ENCODE data around the gene TAF1A. TPM values are rescaled to one million over a fixed set of nuclear protein-coding genes. Genes with fewer than 3 reads are reported as not detected.

Gene TAF1A
- total RNA-seq, 1 experiment from 2014 or later: 21.4 TPM

GRCh38 chr1:222521299-222522104 is 68.2 kb downstream of the TAF1A start:
- no peak for ATAC-seq

More at GRCh38 chr1:222521299-222522104, 68.2 kb downstream of the TAF1A start:
- POLR2A ChIA-PET: no interaction called here
- H3K36me3 ChIP-seq (ENCODE audit: control insufficient read depth in 1 of 2, insufficient read depth in 2 of 2, low read length in 2 of 2): no peaks in the 10 kb centered on the region
- BruUV-seq (replicated peaks): no TSS peak
- H4K20me1 ChIP-seq (ENCODE audit: insufficient read depth): no peaks in the 10 kb centered on the region
- intact Hi-C loops (cut with micrococcal nuclease): no loop called here
- H3K9me2 ChIP-seq (ENCODE audit: insufficient read depth): no peaks in the 10 kb centered on the region
- no peak overlapping the region for H3K27ac ChIP-seq (ENCODE audit: low read depth, low read length)
- no peaks in the 10 kb centered on the region for H3K9me3 ChIP-seq (ENCODE audit: control insufficient read depth in 1 of 2, insufficient read depth in 1 of 2, low read depth in 1 of 2, low read length in 2 of 2)
- no peak overlapping the region for H3K9ac ChIP-seq (ENCODE audit: low read length)
- H2AFZ ChIP-seq (ENCODE audit: low read depth, low read length, poor library complexity, severe bottlenecking): no peak overlapping the region
- H3K4me3 ChIP-seq (replicated peaks in 1 of 2; ENCODE audit: low read depth in 1 of 2, low read length in 2 of 2): no peak overlapping the region
- CTCF ChIA-PET: no interaction called here
- H3K27me3 ChIP-seq (ENCODE audit: insufficient read depth, low read length): peaks cover 3% of the 10 kb centered on the region; the same call in 1 of the 2 replicates
- no peak for TF ChIP-seq EZH2phosphoT487 (IDR thresholded peaks at IDR 0.05; ENCODE audit: borderline replicate concordance)
- no peak for TF ChIP-seq ZNF274 (IDR thresholded peaks at IDR 0.05; ENCODE audit: low read depth, low read length)
- no peak for TF ChIP-seq JUND (IDR thresholded peaks at IDR 0.05)
- TF ChIP-seq POLR2A (IDR thresholded peaks at IDR 0.05; ENCODE audit: borderline replicate concordance, extremely low read depth, insufficient read depth, insufficient read length): no peak
- TF ChIP-seq SIN3A (IDR thresholded peaks at IDR 0.05; ENCODE audit: low read depth): no peak
- TF ChIP-seq SRF (IDR thresholded peaks at IDR 0.05; ENCODE audit: low read depth): no peak
- RAD21 ChIA-PET (ENCODE audit: low non-redundant PET in 1 of 2, low total read pairs in 2 of 2, uncharacterized antibody in 2 of 2, unreplicated experiment in 2 of 2): no interaction called here
- H3K79me2 ChIP-seq (ENCODE audit: insufficient read depth, low read length): no peaks in the 10 kb centered on the region
- H3K4me2 ChIP-seq (ENCODE audit: low read length): no peak overlapping the region
- DNase-seq (ENCODE audit: low read depth, low spot score): no peak
- no peaks in the 10 kb centered on the region for H3K4me1 ChIP-seq (ENCODE audit: control insufficient read depth in 1 of 2, insufficient read depth in 2 of 2, low read length in 2 of 2)

Other genes starting within 250 kb of the TAF1A start
- gene HHIPL2, start 41.8 kb downstream of the TAF1A start, total RNA-seq (2021; ENCODE audit: unreplicated experiment): 0.27 TPM
- 62.7 TPM for gene MIA3, start 28.2 kb upstream of the TAF1A start, total RNA-seq (2021; ENCODE audit: unreplicated experiment)
- gene AIDA, start 122.6 kb upstream of the TAF1A start, total RNA-seq (2021; ENCODE audit: unreplicated experiment): 53.2 TPM
- 44.9 TPM for gene BROX, start 122.6 kb upstream of the TAF1A start, total RNA-seq (2021; ENCODE audit: unreplicated experiment)
- not detected for gene FAM177B, start 147.3 kb upstream of the TAF1A start, total RNA-seq (2021; ENCODE audit: unreplicated experiment)
- gene DISP1, start 225.1 kb upstream of the TAF1A start, total RNA-seq (2021; ENCODE audit: unreplicated experiment): 4.2 TPM

All from HCT116 (cell line).